GM12891 (cell line): ENCODE data around the gene SLC30A7.

Source experiments
- POLR2A ChIP-seq: IDR thresholded peaks from 2 replicates; pipeline ENCODE4 v1.6.1; 2011; ENCODE audit warnings: low read depth, low read length, control low read depth
- POLR2AphosphoS5 ChIP-seq: IDR thresholded peaks from 2 replicates; pipeline ENCODE4 v1.6.1; 2011; ENCODE audit warnings: low read depth, low read length, control low read depth
- POU2F2 ChIP-seq: IDR thresholded peaks from 2 replicates; pipeline ENCODE4 v1.6.1; 2011; ENCODE audit warnings: low read depth, mild to moderate bottlenecking, control low read depth, low read length, moderate library complexity
- TAF1 ChIP-seq: IDR thresholded peaks from 2 replicates; pipeline ENCODE4 v1.6.1; 2011; ENCODE audit warnings: low read depth, low read length, control low read depth

- no peak for TF ChIP-seq POLR2AphosphoS5
- TF ChIP-seq POLR2A = no peak
- no peak for TF ChIP-seq TAF1
- TF ChIP-seq POU2F2 = no peak
Observed at GRCh38 chr1:101005183-101005582, 109.3 kb downstream of the SLC30A7 start.
